Stimulated activated CD8-positive, alpha-beta memory T cell treated with anti-CD3 and anti-CD28 coated beads, Interleukin-15, amount 100 ng/mL, for 24 hours (primary cell): ENCODE results near the gene PPP2R5A.
"Not testable (repeated sequence)": the region's sequence is repeated elsewhere in the genome, so short reads cannot be mapped to it uniquely, and the experiment has no call there.

Experiments
- DNase-seq: peaks from one replicate; pipeline ENCODE4 v3.0.0-alpha.2; 2020; ENCODE audit warnings: low read depth

PPP2R5A gene

GRCh38 chr1:212301580-212301979 is 16.4 kb downstream of the PPP2R5A start:
- DNase-seq = no peak

- no peak for DNase-seq
Measured at GRCh38 chr1:212302745-212303383, 17.7 kb downstream of the PPP2R5A start.

GRCh38 chr1:212305342-212305741 is 20.1 kb downstream of the PPP2R5A start:
- no peak for DNase-seq

- DNase-seq = not testable (repeated sequence)
Measured at GRCh38 chr1:212305984-212306452, 20.8 kb downstream of the PPP2R5A start.

GRCh38 chr1:212309967-212310366 is 24.8 kb downstream of the PPP2R5A start:
- no peak for DNase-seq

- DNase-seq = no peak
Measured at GRCh38 chr1:212310383-212310782, 25.2 kb downstream of the PPP2R5A start.

GRCh38 chr1:212311836-212312497 is 26.8 kb downstream of the PPP2R5A start:
- DNase-seq = no peak

GRCh38 chr1:212313616-212314015 is 28.4 kb downstream of the PPP2R5A start:
- no peak for DNase-seq

GRCh38 chr1:212315184-212315583 is 30.0 kb downstream of the PPP2R5A start:
- DNase-seq = no peak

GRCh38 chr1:212315907-212316306 is 30.7 kb downstream of the PPP2R5A start:
- no peak for DNase-seq

- no peak for DNase-seq
Measured at GRCh38 chr1:212317916-212318315, 32.7 kb downstream of the PPP2R5A start.

GRCh38 chr1:212321031-212321430 is 35.8 kb downstream of the PPP2R5A start:
- DNase-seq = not testable (repeated sequence)

GRCh38 chr1:212323066-212323465 is 37.9 kb downstream of the PPP2R5A start:
- no peak for DNase-seq

GRCh38 chr1:212326541-212326940 is 41.3 kb downstream of the PPP2R5A start:
- no peak for DNase-seq

- no peak for DNase-seq
Measured at GRCh38 chr1:212328248-212328647, 43.0 kb downstream of the PPP2R5A start.

GRCh38 chr1:212329105-212329504 is 43.9 kb downstream of the PPP2R5A start:
- DNase-seq = no peak

- no peak for DNase-seq
Measured at GRCh38 chr1:212341090-212341489, 55.9 kb downstream of the PPP2R5A start.

GRCh38 chr1:212344905-212345304 is 59.7 kb downstream of the PPP2R5A start:
- DNase-seq = no peak

GRCh38 chr1:212346601-212347000 is 61.4 kb downstream of the PPP2R5A start:
- DNase-seq = no peak

GRCh38 chr1:212351588-212352362 is 66.6 kb downstream of the PPP2R5A start:
- DNase-seq = no peak

- DNase-seq = no peak
Measured at GRCh38 chr1:212353181-212353580, 68.0 kb downstream of the PPP2R5A start.

- DNase-seq = no peak
Measured at GRCh38 chr1:212354464-212354863, 69.3 kb downstream of the PPP2R5A start.
